GM11168 (cell line): ENCODE measurements around the gene ZNF324.
"Not testable (repeated sequence)": the region's sequence is repeated elsewhere in the genome, so short reads cannot be mapped to it uniquely, and the experiment has no call there.

Source experiments
- in situ Hi-C: fragments of 300-500 bp; cut with MboI; formaldehyde crosslinking; loops from one replicate; pipeline ENCODE4 v1.12.0; 2022; ENCODE audit warnings: low sequenced_read_pairs; ENCODE audit not compliant: unreplicated experiment

The ZNF324 gene

DNA sequence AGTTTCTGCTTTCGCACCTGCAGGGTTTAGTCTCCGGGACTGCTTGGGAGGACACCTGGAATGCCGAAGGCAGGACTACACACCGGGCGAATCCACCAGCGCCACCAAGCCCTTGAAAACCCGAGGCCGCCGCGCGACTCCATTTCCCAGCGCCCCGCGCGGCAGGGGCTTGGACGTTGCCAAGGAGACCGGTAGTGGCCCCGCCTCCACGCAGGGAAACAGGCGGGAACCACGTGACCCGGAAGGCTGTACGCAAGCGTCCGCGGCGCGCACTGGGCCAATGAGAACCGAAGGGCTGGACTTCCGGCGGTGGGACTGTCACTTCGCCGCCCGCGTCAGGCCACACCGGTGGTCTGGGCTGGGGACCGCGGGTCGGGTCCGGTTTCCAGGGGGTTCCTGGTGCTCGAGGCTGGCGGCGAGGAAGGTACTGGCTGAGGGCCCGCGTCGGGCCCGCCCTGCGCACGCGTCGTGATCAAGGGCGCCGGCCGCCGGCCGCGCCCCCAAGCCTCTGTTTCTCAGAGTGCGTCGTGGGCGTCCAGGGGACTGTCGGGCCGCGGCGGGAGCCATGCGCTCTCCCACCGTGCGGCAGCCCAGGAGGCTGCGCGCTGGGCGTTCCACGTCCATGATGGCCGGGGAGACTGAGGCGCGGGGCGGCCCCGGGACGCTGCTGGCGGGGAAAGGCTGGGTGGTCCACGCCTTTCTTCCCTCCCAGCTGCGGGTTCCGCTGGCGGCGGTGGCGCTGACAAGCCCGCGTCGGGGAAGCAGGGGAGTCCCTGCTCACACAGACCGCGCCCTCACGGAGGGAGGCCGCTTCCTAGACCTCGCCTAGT lies at the start of gene ZNF324:
TSS of gene ZNF324 (plus strand) at position 321 of the 830 bp plus-strand sequence. CDS start 2,106 bp downstream, outside the sequence.
- in situ Hi-C loops: no loop called here

DNA sequence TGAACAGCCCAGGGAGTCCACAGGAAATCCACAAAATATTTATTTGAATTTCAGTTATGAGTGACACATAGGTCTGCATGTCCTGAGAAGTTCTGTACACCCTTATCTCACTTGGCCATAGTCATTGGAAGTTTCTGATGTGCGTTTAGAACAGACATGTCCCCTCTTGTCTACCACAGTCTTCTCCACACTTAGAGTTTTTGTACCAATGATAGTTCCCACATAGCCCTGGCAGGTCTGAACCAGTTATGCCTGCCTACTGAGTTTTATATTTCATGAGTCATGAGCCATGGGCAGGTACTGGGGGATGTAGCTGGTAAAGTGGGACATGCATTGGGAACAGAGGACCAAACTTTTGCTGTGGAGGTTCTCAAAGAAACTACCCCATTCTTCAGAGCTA lies 38.3 kb upstream of the ZNF324 start:
- in situ Hi-C loops: no loop called here

DNA sequence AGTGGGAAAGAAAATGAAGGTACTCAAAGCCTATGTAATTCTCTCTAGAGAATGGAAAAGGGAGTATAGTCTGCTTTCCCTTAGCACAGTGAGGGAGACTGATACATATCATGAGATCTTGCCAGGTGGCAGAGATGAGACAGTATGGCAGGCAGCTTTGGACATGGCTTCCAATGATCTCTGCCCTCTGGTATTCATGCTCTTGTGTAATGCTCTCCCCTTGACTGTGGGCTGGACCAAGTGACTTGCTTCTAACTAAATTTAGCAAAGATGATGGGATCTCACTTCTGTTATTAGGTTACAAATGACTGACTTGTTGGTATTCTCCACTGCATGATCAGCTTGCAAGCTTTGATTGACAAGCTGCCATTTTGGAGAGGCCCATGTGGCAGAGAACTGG lies 37.1 kb upstream of the ZNF324 start:
- in situ Hi-C loops: no loop called here

DNA sequence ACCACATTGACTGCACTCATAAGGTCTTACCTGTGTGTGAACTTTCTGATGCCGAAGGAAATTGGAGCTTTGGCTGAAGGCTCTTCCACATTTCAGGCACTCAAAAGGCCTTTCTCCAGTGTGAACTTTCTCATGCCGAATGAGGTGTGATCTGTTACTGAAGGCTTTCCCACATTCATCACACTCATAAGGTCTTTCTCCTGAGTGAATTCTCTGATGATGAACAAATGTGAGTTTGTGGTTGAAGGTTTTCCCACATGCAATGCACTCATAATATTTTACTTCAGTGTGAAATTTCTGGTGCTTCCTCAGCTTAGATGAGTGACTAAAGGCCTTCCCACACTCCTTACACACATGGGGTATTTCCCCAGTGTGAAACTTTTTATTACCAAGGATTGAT lies 32.7 kb upstream of the ZNF324 start:
- in situ Hi-C loops: no loop called here

DNA sequence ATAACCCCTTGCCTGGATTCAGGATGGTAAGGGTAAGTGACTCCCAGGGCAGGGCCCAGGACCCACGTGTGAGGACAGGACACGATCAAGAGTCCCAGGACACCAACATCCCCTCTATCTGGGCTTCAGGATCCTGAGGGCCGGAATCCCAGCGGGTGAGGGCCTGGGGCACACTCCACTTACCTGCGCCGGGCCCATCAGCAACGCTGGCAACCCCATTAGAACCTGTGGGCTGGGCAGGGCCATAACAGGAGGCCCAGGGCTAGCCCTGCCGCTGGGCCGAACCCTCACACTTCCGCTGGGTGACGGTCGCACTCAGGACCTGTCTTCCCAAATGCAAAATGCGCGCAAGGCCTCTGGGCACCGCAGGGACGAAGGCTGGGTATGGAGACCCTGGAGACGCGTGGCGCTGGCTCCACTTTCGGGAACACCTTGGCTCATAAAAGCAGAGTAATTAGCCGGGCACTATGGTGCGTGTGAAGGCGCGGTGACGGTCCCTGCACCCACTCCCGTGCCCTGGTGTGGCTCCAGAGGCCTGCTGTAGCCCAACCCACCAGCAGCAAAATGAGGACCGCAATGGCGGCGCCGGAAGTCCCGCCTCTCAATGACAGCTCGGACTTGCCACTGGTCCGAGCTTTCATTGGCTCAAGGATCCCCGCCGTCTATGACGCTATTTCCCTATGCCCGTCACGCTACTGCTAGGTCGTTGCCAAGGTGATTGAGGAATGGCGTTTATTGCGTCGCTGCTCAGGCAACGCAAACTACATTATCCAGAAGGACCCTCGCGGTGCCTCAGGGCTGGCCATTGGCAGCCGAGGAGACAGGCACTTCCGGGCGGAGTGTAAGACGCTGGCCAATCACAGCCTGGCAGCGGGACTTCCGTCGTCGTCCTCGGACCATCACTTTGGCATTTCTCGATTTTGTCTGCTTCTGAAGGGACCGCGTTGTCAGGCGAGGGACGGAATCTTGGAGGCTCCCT lies 27.0 kb upstream of the ZNF324 start, which contains the start of gene ZNF132:
TSS of gene ZNF132 (minus strand) at position 578 of the 979 bp plus-strand sequence. CDS start at position 246, 332 bp downstream.
- in situ Hi-C loops: no loop called here

DNA sequence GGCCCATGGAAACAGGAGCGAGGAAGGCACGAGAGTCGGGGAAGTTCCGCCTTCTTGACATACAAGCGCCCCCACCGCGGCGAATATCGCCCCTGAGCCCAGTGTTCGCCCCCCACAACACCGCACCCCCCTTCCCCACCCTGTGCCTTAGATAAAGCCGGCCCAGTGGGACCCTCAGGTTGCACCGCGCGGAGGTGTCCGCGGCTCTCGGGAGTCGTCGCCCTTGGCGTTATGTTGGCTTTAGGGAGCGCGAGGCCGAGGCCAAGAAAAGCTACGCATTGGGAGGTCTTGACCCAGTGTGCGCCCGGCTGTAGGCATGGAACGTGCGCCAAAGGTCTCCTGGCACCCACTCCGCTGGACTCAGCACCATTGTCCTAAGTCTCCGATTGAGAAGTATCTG lies 26.3 kb upstream of the ZNF324 start:
- in situ Hi-C loops: no loop called here

DNA sequence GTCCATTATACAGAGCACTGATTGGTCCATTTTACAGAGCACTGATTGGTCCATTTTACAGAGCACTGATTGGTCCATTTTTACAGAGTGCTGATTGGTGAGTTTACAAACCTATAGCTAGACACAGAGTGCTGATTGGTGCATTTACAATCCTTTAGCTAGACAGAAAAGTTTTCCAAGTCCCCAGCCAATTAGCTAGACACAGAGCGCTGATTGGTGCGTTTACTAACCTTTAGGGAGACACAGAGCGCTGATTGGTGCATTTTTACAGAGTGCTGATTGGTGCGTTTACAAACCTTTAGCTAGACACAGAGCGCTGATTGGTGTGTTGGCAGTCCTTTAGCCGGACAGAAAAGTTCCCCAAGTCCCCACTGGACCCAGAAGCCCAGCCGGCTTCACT lies 23.9 kb upstream of the ZNF324 start:
- in situ Hi-C loops: not testable (repeated sequence)

DNA sequence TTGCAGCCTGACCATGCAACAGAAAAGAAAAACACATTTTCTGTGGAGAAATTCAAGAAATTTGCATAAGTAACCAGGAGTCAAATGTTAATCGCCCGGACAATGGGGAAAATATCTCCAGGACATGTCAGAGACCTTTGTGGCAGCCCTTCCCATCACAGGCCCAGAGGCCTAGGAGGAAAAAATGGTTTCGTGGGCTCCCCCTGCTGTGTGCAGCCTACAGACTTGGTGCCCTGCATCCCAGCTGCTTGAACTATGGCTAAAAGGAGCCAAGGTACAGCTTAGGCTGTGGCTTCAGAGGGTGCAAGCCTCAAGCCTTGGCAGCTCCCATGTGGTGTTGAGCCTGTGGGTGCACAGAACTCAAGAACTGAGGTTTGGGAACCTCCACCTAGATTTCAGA lies 18.0 kb upstream of the ZNF324 start:
- in situ Hi-C loops: not testable (repeated sequence)

DNA sequence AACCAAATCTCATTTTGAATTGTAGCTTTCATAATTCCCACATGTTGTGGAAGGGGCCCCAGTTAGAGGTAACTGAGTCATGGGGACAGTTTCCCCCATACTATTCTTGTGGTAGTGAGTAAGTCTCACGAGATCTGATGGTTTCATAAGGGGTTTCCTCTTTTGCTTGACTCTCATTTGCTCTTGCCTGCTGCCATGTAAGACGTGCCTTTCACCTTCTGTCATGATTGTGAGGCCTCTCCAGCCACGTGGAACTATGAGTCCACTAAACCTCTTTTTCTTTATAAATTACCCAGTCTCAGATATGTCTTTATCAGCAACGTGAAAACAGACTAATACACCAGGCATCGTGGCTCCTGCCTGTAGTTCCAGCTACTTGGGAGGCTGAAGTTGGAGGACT lies 16.9 kb upstream of the ZNF324 start:
- in situ Hi-C loops: not testable (repeated sequence)

DNA sequence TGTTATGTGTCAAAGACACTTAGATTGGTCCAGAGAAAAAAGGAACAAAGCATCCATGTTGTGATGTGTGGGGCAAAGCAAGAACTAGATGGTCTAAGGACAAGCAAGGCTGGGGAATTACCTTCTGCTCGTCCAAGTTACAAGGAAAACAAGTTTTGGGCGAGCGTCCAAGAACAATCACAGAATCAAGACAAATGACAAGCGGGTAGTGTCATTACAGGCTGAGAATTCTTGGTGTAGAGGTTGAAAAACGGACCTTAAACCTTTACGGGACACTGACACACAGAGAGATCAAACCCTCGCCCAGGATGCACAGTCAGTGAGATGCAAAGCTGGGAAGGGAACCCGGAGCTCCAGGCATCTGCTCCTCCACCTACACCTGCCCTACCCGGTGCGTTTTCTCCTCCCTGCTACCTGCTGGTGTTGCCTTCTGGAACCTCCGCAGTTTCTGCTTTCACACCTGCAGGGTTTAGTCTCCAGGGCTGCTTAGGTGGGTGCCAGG lies 16.0 kb upstream of the ZNF324 start:
- in situ Hi-C loops: no loop called here

DNA sequence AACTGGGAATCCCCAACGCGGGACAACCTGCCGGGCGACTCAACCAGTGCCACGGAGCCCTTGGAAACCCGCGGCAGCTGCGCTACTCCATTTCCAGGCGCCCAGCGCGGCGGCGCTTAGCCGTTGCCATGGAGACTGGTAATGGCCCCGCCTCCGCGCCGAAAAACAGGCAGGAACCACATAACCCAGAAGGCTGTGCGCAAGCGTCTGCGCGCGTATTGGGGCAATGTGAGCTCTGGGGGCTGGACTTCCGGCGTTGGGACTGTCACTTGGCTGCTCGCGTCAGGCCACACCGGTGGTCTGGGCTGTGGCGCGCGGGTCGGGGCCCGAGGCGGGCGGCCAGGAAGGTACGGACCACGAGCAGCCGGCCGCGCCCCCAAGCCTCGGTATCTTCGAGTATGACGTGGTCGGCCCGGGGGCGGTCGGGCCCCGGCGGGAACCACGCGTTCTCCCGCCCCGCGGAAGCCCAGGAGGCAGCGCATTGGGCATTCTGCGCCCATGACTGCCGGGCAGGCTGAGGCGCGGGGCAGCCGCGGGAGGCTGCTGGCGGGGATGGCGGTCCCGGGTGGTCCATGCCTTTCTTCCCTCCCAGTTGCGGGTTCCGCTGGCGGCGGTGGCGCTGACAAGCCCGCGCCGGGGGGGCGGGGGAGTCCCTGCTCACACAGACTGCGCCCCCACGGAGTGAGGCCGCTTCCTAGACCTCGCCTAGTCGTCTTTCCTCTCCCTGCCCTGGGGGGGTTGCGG lies 15.3 kb upstream of the ZNF324 start, which contains the start of gene ZNF324B:
TSS of gene ZNF324B (plus strand) at position 265 of the 744 bp plus-strand sequence. CDS start 2,080 bp downstream, outside the sequence.
- in situ Hi-C loops: no loop called here

DNA sequence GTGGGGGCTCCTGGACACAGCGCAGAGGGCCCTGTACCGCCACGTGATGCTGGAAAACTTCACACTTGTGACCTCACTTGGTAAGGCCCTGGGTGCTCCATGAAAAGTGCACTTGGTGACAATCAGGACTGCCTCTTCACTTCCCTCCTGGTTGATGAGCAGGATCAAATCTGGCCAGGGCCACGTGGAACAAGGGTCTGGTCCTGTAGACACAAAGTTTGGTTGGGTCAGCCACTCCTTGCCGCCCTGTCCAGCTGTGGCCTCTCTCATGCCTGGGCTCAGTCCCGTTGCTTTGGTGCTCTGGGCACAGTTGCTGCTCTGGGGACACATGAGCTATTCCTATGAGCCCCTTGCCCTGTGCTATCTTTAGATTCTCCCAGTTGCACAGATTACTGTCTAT lies 13.1 kb upstream of the ZNF324 start:
- in situ Hi-C loops: no loop called here

DNA sequence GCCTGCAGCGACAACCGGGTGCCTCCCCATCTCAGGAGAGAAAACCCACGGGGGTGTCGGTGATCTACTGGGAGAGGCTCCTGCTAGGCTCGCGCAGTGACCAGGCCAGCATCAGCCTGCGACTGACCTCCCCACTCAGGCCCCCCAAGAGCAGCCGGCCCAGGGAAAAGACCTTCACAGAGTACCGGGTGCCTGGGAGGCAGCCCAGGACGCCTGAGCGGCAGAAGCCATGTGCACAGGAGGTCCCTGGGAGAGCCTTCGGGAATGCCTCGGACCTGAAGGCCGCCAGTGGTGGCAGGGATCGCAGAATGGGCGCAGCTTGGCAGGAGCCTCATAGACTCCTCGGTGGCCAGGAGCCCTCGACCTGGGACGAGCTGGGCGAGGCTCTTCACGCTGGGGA lies 11.6 kb upstream of the ZNF324 start:
- in situ Hi-C loops: no loop called here

DNA sequence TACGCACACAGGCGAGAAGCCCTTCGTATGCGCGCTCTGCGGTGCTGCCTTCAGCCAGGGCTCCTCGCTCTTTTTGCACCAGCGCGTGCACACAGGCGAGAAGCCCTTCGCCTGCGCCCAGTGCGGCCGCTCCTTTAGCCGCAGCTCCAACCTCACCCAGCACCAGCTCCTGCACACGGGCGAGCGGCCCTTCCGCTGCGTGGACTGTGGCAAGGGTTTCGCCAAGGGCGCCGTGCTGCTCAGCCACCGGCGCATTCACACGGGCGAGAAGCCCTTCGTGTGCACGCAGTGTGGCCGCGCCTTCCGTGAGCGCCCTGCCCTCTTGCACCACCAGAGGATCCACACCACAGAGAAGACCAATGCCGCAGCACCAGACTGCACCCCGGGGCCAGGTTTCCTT lies 10.8 kb upstream of the ZNF324 start:
- in situ Hi-C loops: no loop called here

DNA sequence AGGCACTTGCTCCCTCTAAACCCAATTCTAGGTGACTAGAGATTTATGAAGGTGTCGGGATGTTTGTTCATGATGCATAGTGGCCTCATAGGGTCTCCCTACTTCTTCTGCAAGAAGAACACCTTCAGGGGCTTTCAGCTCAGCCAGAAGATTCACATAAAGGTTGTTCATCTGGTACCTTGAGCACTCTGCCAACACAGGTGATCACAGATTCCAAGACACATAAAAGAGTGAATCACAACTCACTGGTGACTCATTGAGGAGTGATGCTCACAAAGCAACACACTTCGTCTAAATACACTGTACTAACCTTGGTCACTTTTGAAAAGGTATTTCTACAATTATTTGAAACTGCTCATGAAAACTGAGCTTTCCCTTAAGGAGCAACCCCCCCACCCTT lies 6.8 kb upstream of the ZNF324 start:
- in situ Hi-C loops: no loop called here

DNA sequence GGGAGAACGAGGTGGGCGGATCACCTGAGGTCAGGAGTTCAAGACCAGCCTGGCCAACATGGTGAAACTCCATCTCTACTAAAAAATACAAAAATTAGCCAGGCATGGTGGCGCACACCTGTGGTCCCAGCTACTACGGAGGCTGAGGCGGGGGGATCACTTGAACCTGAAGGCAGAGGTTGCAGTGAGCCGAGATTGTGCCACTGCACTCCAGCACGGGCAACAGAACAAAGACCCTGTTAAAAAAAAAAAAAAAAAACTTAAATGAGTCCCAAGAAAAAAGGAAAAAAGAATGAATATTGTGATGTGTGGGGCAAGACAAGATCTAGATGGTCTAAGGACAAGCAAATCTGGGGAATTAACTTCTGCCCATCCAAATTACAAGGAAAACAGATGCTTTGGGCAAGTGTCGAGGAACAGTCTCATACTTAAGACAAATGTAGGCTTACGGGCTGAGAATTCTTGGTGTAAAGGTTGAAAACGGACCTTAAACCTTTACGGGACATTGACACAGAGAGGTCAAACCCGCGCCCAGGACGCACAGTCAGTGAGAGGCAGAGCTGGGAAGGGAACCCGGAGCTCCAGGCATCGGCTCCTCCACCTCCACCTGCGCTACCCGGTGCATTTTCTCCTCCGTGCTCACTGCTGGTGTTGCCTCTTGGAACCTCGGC lies 656 bp upstream of the ZNF324 start:
- in situ Hi-C loops: no loop called here

DNA sequence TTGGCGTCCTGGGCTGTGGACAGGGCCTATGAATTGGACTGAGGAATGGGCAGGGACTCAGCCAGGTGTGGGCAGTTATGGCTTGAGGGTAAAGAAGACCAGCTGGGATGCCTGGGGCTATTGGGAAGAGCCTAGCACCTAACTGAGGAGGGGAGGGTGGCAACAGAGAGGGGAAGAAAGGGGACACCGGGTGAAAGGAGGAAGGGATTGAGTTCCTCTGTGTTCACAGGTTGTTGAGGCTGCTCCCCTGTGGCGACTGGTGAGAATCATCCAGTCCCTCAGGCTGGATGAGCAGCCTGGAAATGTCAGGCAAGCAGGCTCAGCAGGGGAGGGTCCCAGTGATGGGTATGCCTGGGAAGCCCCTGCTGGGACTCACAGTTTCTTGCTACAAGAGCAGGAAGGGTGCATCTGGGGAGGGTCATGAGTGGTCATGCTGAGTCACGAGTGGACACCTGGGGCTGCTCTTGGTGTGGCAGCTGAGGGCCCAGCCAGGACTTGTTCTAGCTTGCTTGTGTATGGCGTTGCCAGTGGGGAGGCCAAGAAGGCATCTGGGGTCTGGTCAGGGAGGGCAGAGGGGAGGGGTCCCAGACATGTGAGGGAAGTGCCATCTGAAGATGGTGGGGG lies 1.4 kb downstream of the ZNF324 start:
- in situ Hi-C loops: no loop called here

DNA sequence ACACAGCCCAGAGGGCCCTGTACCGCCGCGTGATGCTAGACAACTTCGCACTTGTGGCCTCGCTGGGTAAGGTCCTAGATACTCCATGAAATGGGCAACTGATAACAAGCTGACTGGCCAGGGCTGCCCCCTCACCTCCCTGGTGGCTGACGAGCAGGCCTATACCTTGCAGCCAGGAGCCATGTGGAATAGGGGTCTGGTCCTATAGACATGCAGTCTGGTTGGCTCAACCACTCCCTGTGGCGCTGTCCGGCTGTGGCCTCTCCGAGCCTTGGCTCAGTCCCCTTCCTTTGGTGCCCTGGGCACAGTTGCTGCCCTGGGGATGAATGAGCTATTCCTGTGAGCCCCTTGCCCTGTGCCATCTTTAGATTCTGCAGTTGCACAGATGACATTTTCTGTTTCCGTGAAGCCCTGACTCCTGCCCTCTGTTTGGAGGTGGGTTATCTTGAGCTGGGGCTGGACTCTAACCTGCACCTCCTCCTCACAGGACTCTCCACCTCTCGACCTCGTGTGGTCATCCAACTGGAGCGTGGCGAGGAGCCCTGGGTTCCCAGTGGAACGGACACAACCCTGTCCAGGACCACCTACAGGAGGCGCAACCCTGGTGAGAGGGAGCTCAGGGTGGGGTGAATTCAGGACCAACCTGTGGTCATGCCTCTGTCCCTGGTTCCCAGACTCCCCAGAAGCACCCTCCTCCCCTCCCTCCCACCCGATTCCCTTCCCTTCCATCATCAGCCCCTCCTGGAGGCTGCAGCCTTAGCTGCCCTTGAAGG lies 2.5 kb downstream of the ZNF324 start:
- in situ Hi-C loops: no loop called here
